Measurements from ENCODE around the gene IRF3. TPM values are rescaled to one million over a fixed set of nuclear protein-coding genes. Genes with fewer than 3 reads are reported as not detected.
A peak's percentile ranks its signal among the peaks of the same experiment; 100 is the strongest.

Gene IRF3
- total RNA-seq, 1 donor from 2014 or later, result 149 TPM

GRCh38 chr19:49684251-49684982 lies 18.8 kb upstream of the IRF3 start:
- intact Hi-C loops (cut with micrococcal nuclease), result no loop called here
- H3K36me3 Mint-ChIP-seq (ENCODE audit: low read depth), result peaks cover 41% of the 10 kb centered on the region
- no peak for DNase-seq (ENCODE audit: low spot score)
- no peak overlapping the region for H3K4me3 Mint-ChIP-seq
- H3K27me3 Mint-ChIP-seq (ENCODE audit: insufficient read depth), result no peaks in the 10 kb centered on the region
- peaks cover 14% of the 10 kb centered on the region for H3K4me1 Mint-ChIP-seq (ENCODE audit: low read depth)
- H3K27ac Mint-ChIP-seq, result no peak overlapping the region
- H3K9me3 Mint-ChIP-seq, result no peaks in the 10 kb centered on the region

DNA sequence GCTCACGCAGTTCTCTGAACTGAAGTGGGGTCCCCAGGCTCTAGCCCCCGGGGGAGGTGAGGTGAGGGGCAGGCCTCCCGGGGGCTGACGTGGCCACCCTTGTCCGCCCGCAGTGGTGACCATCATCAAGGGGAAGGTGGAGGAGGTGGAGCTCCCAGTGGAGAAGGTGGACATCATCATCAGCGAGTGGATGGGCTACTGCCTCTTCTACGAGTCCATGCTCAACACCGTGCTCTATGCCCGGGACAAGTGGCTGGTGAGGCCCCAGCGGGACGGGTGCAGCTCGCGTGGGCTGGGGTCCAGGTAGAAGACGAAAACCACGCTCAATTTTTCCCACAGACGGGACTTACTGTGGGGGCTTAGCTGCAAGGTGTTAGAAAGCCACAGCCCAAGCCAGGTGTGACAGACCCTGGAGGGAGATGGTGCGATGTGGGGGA lies 18.2 kb upstream of the IRF3 start:
- Mint-ChIP-seq H3K27me3 (ENCODE audit: insufficient read depth) (no peaks in the 10 kb centered on the region), H3K27ac (no peak overlapping the region)
- intact Hi-C loops (cut with micrococcal nuclease), result no loop called here

GRCh38 chr19:49682274-49682673 lies 16.6 kb upstream of the IRF3 start:
- H3K36me3 Mint-ChIP-seq (ENCODE audit: low read depth), result peaks cover 40% of the 10 kb centered on the region
- no peak overlapping the region for H3K4me3 Mint-ChIP-seq
- no peak for DNase-seq (ENCODE audit: low spot score)
- H3K27ac Mint-ChIP-seq, result no peak overlapping the region
- H3K27me3 Mint-ChIP-seq (ENCODE audit: insufficient read depth), result no peaks in the 10 kb centered on the region
- peaks cover 22% of the 10 kb centered on the region for H3K4me1 Mint-ChIP-seq (ENCODE audit: low read depth)
- H3K9me3 Mint-ChIP-seq, result no peaks in the 10 kb centered on the region
- intact Hi-C loops (cut with micrococcal nuclease), result no loop called here

More for the DNA sequence above, 18.2 kb upstream of the IRF3 start:
- Mint-ChIP-seq H3K9me3 (no peaks in the 10 kb centered on the region), H3K4me3 (no peak overlapping the region), H3K36me3 (ENCODE audit: low read depth) (peaks cover 41% of the 10 kb centered on the region), H3K4me1 (ENCODE audit: low read depth) (peaks cover 14% of the 10 kb centered on the region)
- DNase-seq (ENCODE audit: low spot score), result no peak

- Mint-ChIP-seq H3K27ac (no peak overlapping the region), H3K4me1 (ENCODE audit: low read depth) (peaks cover 22% of the 10 kb centered on the region), H3K9me3 (no peaks in the 10 kb centered on the region), H3K27me3 (ENCODE audit: insufficient read depth) (no peaks in the 10 kb centered on the region), H3K36me3 (ENCODE audit: low read depth) (peaks cover 36% of the 10 kb centered on the region), H3K4me3 (no peak overlapping the region)
- intact Hi-C loops (cut with micrococcal nuclease), result no loop called here
- no peak for DNase-seq (ENCODE audit: low spot score)
These were observed 16.2 kb upstream of the IRF3 start for GRCh38 chr19:49681830-49682229.

- Mint-ChIP-seq H3K36me3 (ENCODE audit: low read depth) (peaks cover 34% of the 10 kb centered on the region), H3K27me3 (ENCODE audit: insufficient read depth) (no peaks in the 10 kb centered on the region), H3K27ac (peak overlapping the region; percentile 29), H3K4me3 (peak overlapping the region; percentile 63), H3K4me1 (ENCODE audit: low read depth) (peaks cover 32% of the 10 kb centered on the region), H3K9me3 (no peaks in the 10 kb centered on the region)
- DNase-seq (ENCODE audit: low spot score), result peak; percentile 87
- intact Hi-C loops (cut with micrococcal nuclease), result no loop called here
These were observed 15.0 kb upstream of the IRF3 start for GRCh38 chr19:49680421-49681351.

GRCh38 chr19:49679771-49680413 lies 14.2 kb upstream of the IRF3 start:
- peak overlapping the region; percentile 63 for H3K4me3 Mint-ChIP-seq
- intact Hi-C loops (cut with micrococcal nuclease), result loop anchor here (5.0 kb wide), 2 partner anchors 307 to 647 kb away; partner anchors contain the start of gene KCNC3
- H3K9me3 Mint-ChIP-seq, result no peaks in the 10 kb centered on the region
- peak overlapping the region; percentile 29 for H3K27ac Mint-ChIP-seq
- peaks cover 27% of the 10 kb centered on the region for H3K36me3 Mint-ChIP-seq (ENCODE audit: low read depth)
- no peaks in the 10 kb centered on the region for H3K27me3 Mint-ChIP-seq (ENCODE audit: insufficient read depth)
- H3K4me1 Mint-ChIP-seq (ENCODE audit: low read depth), result peaks cover 32% of the 10 kb centered on the region
- DNase-seq (ENCODE audit: low spot score), result no peak

GRCh38 chr19:49678985-49679770 lies 13.5 kb upstream of the IRF3 start:
- H3K27me3 Mint-ChIP-seq (ENCODE audit: insufficient read depth), result no peaks in the 10 kb centered on the region
- H3K27ac Mint-ChIP-seq, result no peak overlapping the region
- intact Hi-C loops (cut with micrococcal nuclease), result loop anchor here (5.0 kb wide), 2 partner anchors 308 to 648 kb away; partner anchors contain the start of gene KCNC3
- H3K9me3 Mint-ChIP-seq, result no peaks in the 10 kb centered on the region
- peaks cover 26% of the 10 kb centered on the region for H3K36me3 Mint-ChIP-seq (ENCODE audit: low read depth)
- DNase-seq (ENCODE audit: low spot score), result no peak
- H3K4me3 Mint-ChIP-seq, result peak overlapping the region; percentile 96
- H3K4me1 Mint-ChIP-seq (ENCODE audit: low read depth), result peaks cover 32% of the 10 kb centered on the region

DNA sequence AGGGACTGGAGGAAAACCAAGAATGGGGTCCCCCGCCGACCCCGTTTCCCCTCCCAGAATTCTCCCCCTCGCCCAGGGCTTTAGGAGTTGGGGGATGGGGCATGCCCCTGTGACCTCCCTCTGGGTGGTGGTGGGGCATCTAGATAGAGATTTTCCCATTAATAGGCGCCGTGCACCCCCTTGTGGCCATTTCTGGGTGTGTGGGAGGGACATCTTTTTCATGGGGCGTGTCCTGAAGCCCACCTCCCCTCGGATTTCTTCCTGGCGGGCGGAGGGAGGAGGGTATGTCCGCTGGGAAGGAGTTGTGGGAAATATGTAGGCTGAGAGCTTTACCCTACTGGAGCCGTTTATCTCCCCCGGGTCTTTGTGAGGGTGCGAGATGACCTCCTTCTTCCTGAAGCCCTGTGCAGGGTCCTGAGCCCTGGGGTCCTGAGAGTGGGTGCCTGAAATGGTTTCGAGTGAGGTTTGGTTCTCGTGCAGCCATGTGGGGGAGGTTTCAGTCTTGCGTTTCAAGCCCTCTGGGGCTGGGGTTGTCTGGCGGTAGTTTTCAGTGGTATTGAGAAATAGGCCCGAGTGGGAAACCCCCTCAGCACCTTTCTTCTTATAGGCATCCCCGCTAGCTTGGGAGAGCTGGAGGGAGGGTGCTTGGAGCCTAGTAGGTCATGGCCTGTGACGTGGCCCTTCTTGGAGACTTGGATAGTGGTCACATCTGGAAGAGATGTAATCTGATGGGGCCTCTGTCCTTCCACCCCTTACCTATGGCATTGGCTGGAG lies 12.4 kb upstream of the IRF3 start:
- Mint-ChIP-seq H3K4me1 (ENCODE audit: low read depth) (peaks cover 32% of the 10 kb centered on the region), H3K9me3 (no peaks in the 10 kb centered on the region), H3K4me3 (peak overlapping the region; percentile 96), H3K27ac (peak overlapping the region; percentile 95), H3K27me3 (ENCODE audit: insufficient read depth) (no peaks in the 10 kb centered on the region), H3K36me3 (ENCODE audit: low read depth) (peaks cover 23% of the 10 kb centered on the region)
- DNase-seq (ENCODE audit: low spot score), result peak; percentile 66
- intact Hi-C loops (cut with micrococcal nuclease), result loop anchor here (1.0 to 5.0 kb wide), 9 partner anchors 88 to 649 kb away; partner anchors contain the start of genes AKT1S1, FUZ, KCNC3 and PIH1D1

- H3K9me3 Mint-ChIP-seq, result no peaks in the 10 kb centered on the region
- intact Hi-C loops (cut with micrococcal nuclease), result loop anchor here (1.0 to 5.0 kb wide), 9 partner anchors 87 to 650 kb away; partner anchors contain the start of genes AKT1S1, FUZ, KCNC3 and PIH1D1
- H3K27me3 Mint-ChIP-seq (ENCODE audit: insufficient read depth), result no peaks in the 10 kb centered on the region
- H3K36me3 Mint-ChIP-seq (ENCODE audit: low read depth), result peaks cover 21% of the 10 kb centered on the region
- H3K4me1 Mint-ChIP-seq (ENCODE audit: low read depth), result peaks cover 35% of the 10 kb centered on the region
- peak within 1 kb of the TSS; percentile 99 for H3K27ac Mint-ChIP-seq
- H3K4me3 Mint-ChIP-seq, result peak within 1 kb of the TSS; percentile 96
- peak; percentile 54 for DNase-seq (ENCODE audit: low spot score)
These were observed 11.7 kb upstream of the IRF3 start, which contains the start of gene PRMT1 for GRCh38 chr19:49677231-49677900. TSS of gene PRMT1 (plus strand) at chr19:49677271. CDS start at chr19:49677281, 10 bp downstream.

DNA sequence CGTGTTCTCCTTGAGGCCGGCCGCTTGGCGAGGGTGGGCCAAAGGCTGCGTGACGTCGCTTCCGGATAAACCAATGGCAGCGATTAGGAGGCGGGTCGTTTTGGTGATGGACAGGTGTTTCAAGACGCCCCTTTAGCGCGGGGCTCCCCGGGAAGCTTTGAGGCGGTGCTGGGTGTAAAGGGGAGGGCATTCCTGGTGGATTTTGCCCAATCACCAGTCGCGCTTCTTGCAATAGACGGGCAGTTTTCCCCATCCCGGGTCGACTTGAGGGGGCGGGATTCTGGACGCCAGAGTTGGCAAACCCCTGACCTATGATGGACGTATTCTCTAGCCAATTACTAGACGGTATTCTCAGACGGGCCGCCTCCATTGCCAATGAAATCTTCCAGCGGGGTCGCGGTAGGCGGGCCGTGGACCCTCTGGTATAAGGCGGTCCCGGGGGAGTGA lies 11.2 kb upstream of the IRF3 start:
- no peaks in the 10 kb centered on the region for H3K9me3 Mint-ChIP-seq
- peak; percentile 98 for DNase-seq (ENCODE audit: low spot score)
- H3K4me1 Mint-ChIP-seq (ENCODE audit: low read depth), result peaks cover 41% of the 10 kb centered on the region
- H3K27ac Mint-ChIP-seq, result peak overlapping the region; percentile 99
- intact Hi-C loops (cut with micrococcal nuclease), result loop anchor here (1.0 to 5.0 kb wide), 13 partner anchors 12 to 650 kb away; partner anchors contain the start of genes AKT1S1, BCL2L12, FUZ and IRF3
- H3K36me3 Mint-ChIP-seq (ENCODE audit: low read depth), result peaks cover 21% of the 10 kb centered on the region
- no peaks in the 10 kb centered on the region for H3K27me3 Mint-ChIP-seq (ENCODE audit: insufficient read depth)
- peak overlapping the region; percentile 95 for H3K4me3 Mint-ChIP-seq
